Spinal cord (tissue), 10 donors: ENCODE results near the gene CCDC3. TPM values are rescaled to one million over a fixed set of nuclear protein-coding genes. Genes with fewer than 3 reads are reported as not detected.

ENCODE experiments used
- DNase-seq, 6 donors: peaks; one replicate each; pipeline versions ENCODE4 v3.0.0 to v3.0.0-alpha.2; 2013 to 2015; ENCODE audit warnings: low spot score in 6 of 6, low read depth in 4 of 6
- H3K27ac ChIP-seq: one replicate; pipeline ENCODE4 v1.5.1; 2013; ENCODE audit warnings: low read depth, low read length, control low read depth
- H3K27me3 ChIP-seq: one replicate; pipeline ENCODE4 v1.6.1; 2013; ENCODE audit warnings: low read length; ENCODE audit not compliant: control insufficient read depth, insufficient read depth
- H3K36me3 ChIP-seq: one replicate; pipeline ENCODE4 v1.6.1; 2013; ENCODE audit warnings: low read length; ENCODE audit not compliant: control insufficient read depth, insufficient read depth
- H3K4me1 ChIP-seq: one replicate; pipeline ENCODE4 v1.6.1; 2013; ENCODE audit warnings: low read length; ENCODE audit not compliant: control insufficient read depth, insufficient read depth
- H3K4me3 ChIP-seq: one replicate; pipeline ENCODE4 v1.5.1; 2013; ENCODE audit warnings: low read depth, low read length, control low read depth
- H3K9me3 ChIP-seq: one replicate; pipeline ENCODE4 v1.6.1; 2013; ENCODE audit warnings: low read length; ENCODE audit not compliant: control insufficient read depth, insufficient read depth
- WGBS: methylation state at CpG from one replicate; pipeline ENCODE4 v1.1.5; 2013; ENCODE audit warnings: missing lambda C conversion rate; ENCODE audit not compliant: insufficient coverage; 5-methylcytosine and 5-hydroxymethylcytosine counted together
- polyA plus RNA-seq, 2 donors: library from polyadenylated mRNA; unstranded; fragments of 120-200 nt; gene quantifications; one replicate each; pipeline ENCODE4 v1.2.1, GENCODE V29; 2013; ENCODE audit not compliant: insufficient read length in 2 of 2
- total RNA-seq, 2 donors: library from RNA; depleted of rRNA in 1 of 2; stranded (reverse); fragments of 120-200 nt in 1 of 2; fragments of >200 nt in 1 of 2; gene quantifications; one replicate each; pipeline versions ENCODE4 v1.2.3 to v1.2.4, GENCODE V29; 2013 to 2014
- donor health status: healthy.

Gene CCDC3
- total and polyA plus RNA-seq, 4 donors = 21.2 to 65.1 (median 48.7) TPM

DNA sequence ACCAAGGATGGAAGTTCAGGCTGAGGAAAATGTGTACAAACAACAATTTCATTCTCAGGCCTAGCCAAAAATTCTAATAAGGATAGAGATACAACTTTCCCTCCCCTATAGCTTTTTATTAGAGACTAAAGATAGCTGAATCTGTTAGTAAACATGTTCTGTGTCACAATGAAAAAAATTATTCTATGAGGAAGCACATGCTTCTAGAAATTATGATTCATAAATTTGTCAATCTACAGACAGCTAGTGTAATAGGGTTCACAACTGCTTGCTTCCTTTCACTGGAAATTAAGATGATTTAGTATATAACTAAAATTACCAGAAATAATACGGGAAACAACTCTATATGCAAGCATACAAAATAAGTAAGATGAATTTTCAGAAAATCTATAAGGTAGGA lies 56.6 kb downstream of the CCDC3 start:
- no peak for DNase-seq
- no peaks in the 10 kb centered on the region for H3K36me3 ChIP-seq
- H3K4me1 ChIP-seq = no peaks in the 10 kb centered on the region
- no peaks in the 10 kb centered on the region for H3K27me3 ChIP-seq
- H3K27ac ChIP-seq = no peak overlapping the region
- H3K4me3 ChIP-seq = no peak overlapping the region
- WGBS = no CpG with 5 or more reads among the region's 1 CpG
- H3K9me3 ChIP-seq = no peaks in the 10 kb centered on the region

DNA sequence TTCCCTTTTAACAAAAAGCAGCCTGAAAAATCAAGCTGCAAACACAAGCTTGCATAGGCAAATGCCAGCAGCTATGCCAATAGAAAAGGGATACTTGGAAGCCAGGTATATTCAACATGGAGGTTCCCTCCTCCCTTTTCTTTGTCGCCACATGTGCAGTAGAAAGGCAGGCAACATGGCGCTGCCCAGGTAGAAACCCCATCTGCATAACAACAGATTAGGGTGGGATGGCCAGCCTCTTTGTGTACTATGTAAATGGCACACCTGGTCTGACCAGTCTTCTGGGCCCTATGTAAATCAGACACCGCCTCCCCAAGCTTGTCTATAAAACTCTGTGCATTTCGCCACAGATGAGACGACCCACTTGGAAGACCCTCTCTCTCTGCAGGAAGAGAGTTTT lies 58.1 kb downstream of the CCDC3 start:
- Histone ChIP-seq H3K27me3 (no peaks in the 10 kb centered on the region), H3K27ac (no peak overlapping the region), H3K9me3 (no peaks in the 10 kb centered on the region), H3K4me3 (no peak overlapping the region), H3K4me1 (no peaks in the 10 kb centered on the region), H3K36me3 (no peaks in the 10 kb centered on the region)
- WGBS = 100% methylated on average over 4 of the region's 5 CpGs
- no peak for DNase-seq

DNA sequence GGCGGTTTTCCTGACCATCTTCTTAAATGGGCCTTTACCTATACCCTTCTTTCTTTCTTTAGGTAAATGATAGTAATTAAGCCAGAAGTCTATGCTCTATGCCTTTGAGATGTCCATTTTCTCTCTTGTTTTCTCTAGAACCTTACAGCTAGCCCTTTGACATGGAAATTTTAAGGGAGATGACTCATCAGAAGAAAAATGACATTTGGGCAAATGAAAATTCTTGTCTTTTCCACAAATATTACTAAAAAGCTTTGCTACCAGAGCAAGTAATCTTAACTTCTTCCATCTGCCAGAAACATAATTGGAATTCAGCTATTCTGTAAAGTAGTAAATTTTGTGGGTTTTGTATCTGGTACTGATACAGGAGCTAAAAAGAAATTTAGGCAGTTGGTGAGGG lies 59.5 kb downstream of the CCDC3 start:
- Histone ChIP-seq H3K4me1 (no peaks in the 10 kb centered on the region), H3K27me3 (no peaks in the 10 kb centered on the region), H3K9me3 (no peaks in the 10 kb centered on the region), H3K36me3 (no peaks in the 10 kb centered on the region), H3K4me3 (no peak overlapping the region), H3K27ac (no peak overlapping the region)
- WGBS = no CpG with 5 or more reads among the region's 1 CpG
- no peak for DNase-seq

DNA sequence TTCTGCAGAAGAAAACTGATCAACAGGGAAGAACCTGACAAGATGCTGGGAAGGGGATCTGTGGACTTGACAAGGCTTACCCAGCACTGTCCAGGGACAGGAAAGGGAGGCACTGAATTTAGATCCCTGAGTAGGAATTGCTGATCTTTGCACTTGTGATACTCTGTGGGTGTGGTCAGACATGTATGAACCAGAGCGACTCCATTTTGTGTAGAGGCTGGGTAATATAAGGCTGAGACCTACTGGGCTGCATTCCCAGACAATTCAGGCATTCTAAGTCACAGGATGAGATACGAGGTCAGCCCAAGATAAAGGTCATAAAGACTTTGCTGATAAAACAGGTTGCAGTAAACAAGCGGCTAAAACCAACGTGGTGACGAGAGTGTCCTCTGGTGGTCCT lies 60.7 kb downstream of the CCDC3 start:
- Histone ChIP-seq H3K4me3 (no peak overlapping the region), H3K36me3 (no peaks in the 10 kb centered on the region), H3K9me3 (no peaks in the 10 kb centered on the region), H3K4me1 (no peaks in the 10 kb centered on the region), H3K27ac (no peak overlapping the region), H3K27me3 (no peaks in the 10 kb centered on the region)
- no peak for DNase-seq
- 75% methylated on average over 1 of the region's 5 CpGs for WGBS

DNA sequence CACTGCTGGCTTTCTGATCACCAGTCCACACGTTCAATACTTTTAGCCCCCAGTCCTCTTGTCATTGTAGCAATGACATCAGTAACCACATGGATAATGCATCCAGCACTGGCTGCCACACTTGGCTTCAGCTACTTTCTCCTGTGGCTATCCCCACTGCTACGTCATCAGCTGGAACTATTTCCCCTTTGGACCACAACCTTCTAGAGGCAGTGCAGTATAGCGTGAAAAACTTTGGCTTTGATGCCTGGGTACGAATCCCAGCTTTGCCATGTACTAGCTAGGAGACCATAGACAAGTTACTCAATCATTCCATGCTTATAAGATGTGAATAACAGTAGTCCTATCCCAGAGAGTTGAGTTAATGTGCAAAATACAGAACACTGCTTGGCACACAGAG lies 63.2 kb downstream of the CCDC3 start:
- no peaks in the 10 kb centered on the region for H3K9me3 ChIP-seq
- DNase-seq = no peak
- no peaks in the 10 kb centered on the region for H3K36me3 ChIP-seq
- no peak overlapping the region for H3K27ac ChIP-seq
- H3K27me3 ChIP-seq = no peaks in the 10 kb centered on the region
- H3K4me1 ChIP-seq = no peaks in the 10 kb centered on the region
- 86% methylated on average over 1 of the region's 4 CpGs for WGBS
- no peak overlapping the region for H3K4me3 ChIP-seq

DNA sequence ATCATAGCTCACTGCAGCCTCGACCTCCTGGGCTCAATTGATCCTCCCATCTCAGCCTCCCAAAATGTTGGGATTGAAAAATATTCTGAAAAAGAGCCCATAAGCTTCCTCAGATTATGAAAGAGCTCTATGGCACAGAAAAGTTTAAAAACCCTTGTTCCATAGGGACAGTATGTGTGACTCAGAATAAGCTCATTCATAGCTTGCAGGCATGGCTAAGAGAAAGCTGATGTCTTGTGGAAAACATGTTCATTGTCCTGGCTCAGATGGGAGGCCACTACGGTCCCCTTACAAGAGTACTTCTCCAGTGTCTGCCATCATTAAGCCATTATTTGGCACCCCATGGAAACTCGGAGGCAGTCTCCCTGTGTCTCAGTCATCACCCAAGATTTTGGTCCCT lies 64.0 kb downstream of the CCDC3 start:
- H3K9me3 ChIP-seq = no peaks in the 10 kb centered on the region
- no peak overlapping the region for H3K4me3 ChIP-seq
- H3K36me3 ChIP-seq = no peaks in the 10 kb centered on the region
- no peaks in the 10 kb centered on the region for H3K4me1 ChIP-seq
- no peaks in the 10 kb centered on the region for H3K27me3 ChIP-seq
- 81% methylated on average over 2 of the region's 3 CpGs for WGBS
- DNase-seq = no peak
- no peak overlapping the region for H3K27ac ChIP-seq

DNA sequence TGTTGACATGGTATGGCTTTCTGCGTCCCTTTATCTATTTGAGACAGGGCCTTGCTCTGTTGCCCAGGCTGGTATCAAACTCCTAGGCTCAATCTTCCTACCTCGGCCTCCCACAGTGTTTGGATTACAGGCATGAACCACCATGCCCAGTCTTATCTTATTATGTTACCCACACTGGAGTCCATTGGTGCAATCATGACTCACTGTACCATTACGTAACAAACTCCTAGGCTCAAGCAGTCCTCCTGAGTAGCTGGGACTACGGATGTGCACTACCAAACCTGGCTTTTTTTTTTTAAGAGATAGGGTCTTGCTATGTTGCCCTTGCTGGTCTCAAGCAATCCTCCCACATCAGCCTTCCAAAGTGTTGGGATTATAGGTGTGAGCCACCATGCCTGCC lies 66.7 kb downstream of the CCDC3 start:
- no peaks in the 10 kb centered on the region for H3K36me3 ChIP-seq
- H3K27ac ChIP-seq = no peak overlapping the region
- H3K4me3 ChIP-seq = no peak overlapping the region
- 82% methylated on average over 2 of the region's 4 CpGs for WGBS
- no peaks in the 10 kb centered on the region for H3K27me3 ChIP-seq
- no peaks in the 10 kb centered on the region for H3K4me1 ChIP-seq
- H3K9me3 ChIP-seq = no peaks in the 10 kb centered on the region
- no peak for DNase-seq

DNA sequence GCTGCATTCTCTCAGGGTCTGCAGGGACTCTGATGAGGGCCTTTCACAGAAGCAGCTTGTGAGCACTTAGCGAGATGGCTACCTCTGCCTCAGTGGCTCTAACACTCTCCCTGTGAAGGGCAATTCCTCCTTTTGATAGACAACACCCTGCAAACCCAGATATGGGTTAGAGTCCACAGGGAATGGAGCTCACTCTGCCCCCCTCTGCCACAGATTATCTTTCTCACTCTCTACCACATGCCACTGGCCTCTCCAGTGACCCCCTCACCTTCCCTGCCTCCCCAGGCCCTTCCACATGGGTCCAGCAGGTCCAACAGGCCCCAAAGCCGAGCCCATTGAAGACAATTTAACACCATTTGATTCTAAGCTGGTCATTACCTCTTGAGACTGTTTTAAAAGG lies 72.1 kb downstream of the CCDC3 start:
- Histone ChIP-seq H3K36me3 (no peaks in the 10 kb centered on the region), H3K27me3 (no peaks in the 10 kb centered on the region), H3K9me3 (no peaks in the 10 kb centered on the region), H3K27ac (no peak overlapping the region), H3K4me3 (no peak overlapping the region), H3K4me1 (no peaks in the 10 kb centered on the region)
- WGBS = 100% methylated on average over 1 of the region's 2 CpGs
- no peak for DNase-seq

DNA sequence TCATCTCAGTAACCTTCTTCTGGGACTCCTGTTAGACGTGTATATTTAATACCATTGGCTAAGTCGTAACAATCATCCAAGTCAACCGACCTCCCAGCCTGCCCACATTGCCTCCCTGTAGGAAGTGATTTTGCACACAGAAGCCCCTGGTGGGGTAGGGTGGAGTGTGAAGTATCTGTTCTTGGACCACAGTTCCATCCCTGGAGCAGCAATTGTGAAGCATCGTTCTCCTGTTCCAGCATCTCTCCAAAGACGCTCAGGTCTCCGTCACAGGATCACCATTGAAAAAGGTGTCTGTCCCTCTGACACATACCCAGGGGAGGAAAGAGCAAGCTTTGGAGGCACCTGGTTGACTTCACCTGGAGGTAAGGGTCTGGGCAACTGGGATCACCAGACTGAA lies 72.9 kb downstream of the CCDC3 start:
- 100% methylated on average over 2 of the region's 6 CpGs for WGBS
- Histone ChIP-seq H3K9me3 (no peaks in the 10 kb centered on the region), H3K4me3 (no peak overlapping the region), H3K4me1 (no peaks in the 10 kb centered on the region), H3K36me3 (no peaks in the 10 kb centered on the region), H3K27ac (no peak overlapping the region), H3K27me3 (no peaks in the 10 kb centered on the region)
- no peak for DNase-seq

DNA sequence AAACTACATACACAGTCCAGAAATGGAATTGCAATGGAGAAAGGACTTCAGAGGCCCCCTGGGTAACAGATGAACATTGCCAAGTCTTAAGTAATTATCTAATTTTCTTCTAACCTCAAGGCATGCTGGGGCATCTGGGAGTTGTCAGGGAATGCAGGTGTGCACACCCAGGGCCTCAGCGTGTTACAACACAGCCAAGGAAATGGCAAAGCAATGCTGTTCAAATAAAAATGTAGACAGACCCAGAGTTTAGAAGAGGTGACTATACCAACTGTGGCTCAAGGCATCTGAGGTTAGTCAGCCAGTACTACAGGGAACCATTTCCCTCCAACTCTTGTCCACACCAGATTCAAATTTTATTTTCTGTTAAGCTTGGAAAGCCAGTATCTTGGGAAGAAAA lies 73.6 kb downstream of the CCDC3 start:
- 83% methylated on average over 1 of the region's 1 CpG for WGBS
- Histone ChIP-seq H3K27ac (no peak overlapping the region), H3K9me3 (no peaks in the 10 kb centered on the region), H3K27me3 (no peaks in the 10 kb centered on the region), H3K4me3 (no peak overlapping the region), H3K4me1 (no peaks in the 10 kb centered on the region), H3K36me3 (no peaks in the 10 kb centered on the region)
- no peak for DNase-seq
